Endothelial cell of umbilical vein (primary cell): Measurements from ENCODE around the gene TVP23A. TPM values are rescaled to one million over a fixed set of nuclear protein-coding genes. Genes with fewer than 3 reads are reported as not detected.

ENCODE experiments used
- BruUV-seq: library from RNA; stranded (reverse); fragments of 400-500 nt; replicated peaks from 2 replicates; lab custom pipeline; 2021; lab: Mats Ljungman, UMichigan
- CTCF ChIA-PET: fragments of 300-600, 350-600 bp; sonication (Branson Sonifier 250); formaldehyde crosslinking; loops from one replicate; lab custom pipeline; 2021; ENCODE audit warnings: antibody characterized with exemption, inconsistent platforms; lab: Charles Lee
- POLR2A ChIA-PET: fragments of 300-600, 350-600 bp; sonication (Branson Sonifier 250); formaldehyde crosslinking; loops from one replicate; lab custom pipeline; 2021; ENCODE audit warnings: antibody characterized with exemption, inconsistent platforms; lab: Charles Lee
- DNase-seq: peaks from one replicate; pipeline ENCODE4 v3.0.0-alpha.2; 2011; ENCODE audit warnings: low read depth, low spot score
- FAIRE-seq: peaks from 2 replicates; lab custom pipeline; 2011; peaks lifted over from hg19 to GRCh38; lab: Jason Lieb, UNC
- H2AFZ ChIP-seq: 2 replicates; pipeline ENCODE4 v1.6.0; 2012; ENCODE audit warnings: low read depth, low read length, control low read depth, inconsistent platforms
- H3K27ac ChIP-seq: 2 replicates; pipeline ENCODE4 v1.5.1; 2011; ENCODE audit warnings: low read depth, mild to moderate bottlenecking, control low read depth, low read length, moderate library complexity; ENCODE audit not compliant: insufficient read depth
- H3K27me3 ChIP-seq, 2 experiments: 2 replicates each; pipeline versions ENCODE4 v1.6.0 to v1.6.1; 2011; ENCODE audit warnings: low read length in 2 of 2, mixed read lengths in 1 of 2; ENCODE audit not compliant: control insufficient read depth in 2 of 2, insufficient read depth in 2 of 2
- H3K36me3 ChIP-seq, 2 experiments: 2 replicates in 1 of 2; 3 replicates in 1 of 2; pipeline ENCODE4 v1.5.1; 2011; ENCODE audit warnings: low read length in 2 of 2, mild to moderate bottlenecking in 1 of 2, moderate library complexity in 1 of 2; ENCODE audit not compliant: control insufficient read depth in 2 of 2, insufficient read depth in 2 of 2; ENCODE audit errors: extremely low read depth in 1 of 2
- H3K4me1 ChIP-seq: 3 replicates; pipeline ENCODE4 v1.5.1; 2011; ENCODE audit warnings: mild to moderate bottlenecking, low read length; ENCODE audit not compliant: control insufficient read depth, insufficient read depth; ENCODE audit errors: extremely low read depth
- H3K4me2 ChIP-seq: 2 replicates; pipeline ENCODE4 v1.6.1; 2011; ENCODE audit warnings: low read length, control low read depth, mixed read lengths; ENCODE audit not compliant: insufficient read depth
- H3K4me3 ChIP-seq, 3 experiments: fragments of 200-600 bp in 1 of 3; sonication (generic), shearing (Covaris generic) in 1 of 3; replicated peaks in 1 of 3; 2 replicates each; pipeline ENCODE4 v1.5.1; 2011 to 2016; ENCODE audit warnings: control low read depth in 3 of 3, low read length in 3 of 3, mild to moderate bottlenecking in 2 of 3, inconsistent platforms in 1 of 3, low read depth in 1 of 3, moderate library complexity in 1 of 3; ENCODE audit not compliant: insufficient read depth in 1 of 3
- H3K79me2 ChIP-seq: 2 replicates; pipeline ENCODE4 v1.6.0; 2012; ENCODE audit warnings: low read length, inconsistent platforms; ENCODE audit not compliant: control insufficient read depth, insufficient read depth
- H3K9ac ChIP-seq: replicated peaks from 2 replicates; pipeline ENCODE3; 2011; ENCODE audit warnings: low read length, control low read depth; ENCODE audit not compliant: insufficient read depth; ENCODE audit errors: extremely low read depth
- H3K9me1 ChIP-seq: replicated peaks from 3 replicates; pipeline ENCODE4 v1.6.0; 2011; ENCODE audit warnings: mild to moderate bottlenecking, low read length; ENCODE audit not compliant: control insufficient read depth, insufficient read depth; ENCODE audit errors: extremely low read depth
- H3K9me3 ChIP-seq: replicated peaks from 2 replicates; pipeline ENCODE4 v1.5.1; 2012; ENCODE audit warnings: low read length, inconsistent platforms; ENCODE audit not compliant: control insufficient read depth, insufficient read depth
- H4K20me1 ChIP-seq: replicated peaks from 2 replicates; pipeline ENCODE3; 2011; ENCODE audit warnings: mild to moderate bottlenecking, low read length; ENCODE audit not compliant: control insufficient read depth, insufficient read depth; ENCODE audit errors: extremely low read depth
- EZH2 ChIP-seq: IDR thresholded peaks from 2 replicates; pipeline ENCODE4 v1.6.1; 2012; ENCODE audit warnings: borderline replicate concordance, low read depth, mild to moderate bottlenecking, moderate library complexity, low read length, inconsistent platforms; ENCODE audit not compliant: severe bottlenecking
- FOS ChIP-seq: IDR thresholded peaks from 2 replicates; pipeline ENCODE4 v1.6.1; 2011; ENCODE audit warnings: mild to moderate bottlenecking, low read length, moderate library complexity, borderline replicate concordance; ENCODE audit not compliant: insufficient read depth
- GATA2 ChIP-seq: IDR thresholded peaks from 2 replicates; pipeline ENCODE4 v1.7.0; 2011; ENCODE audit warnings: low read depth, mild to moderate bottlenecking, moderate library complexity, mixed read lengths, low read length; ENCODE audit not compliant: insufficient read length, insufficient read depth
- JUN ChIP-seq: IDR thresholded peaks from 2 replicates; pipeline ENCODE4 v1.6.1; 2011; ENCODE audit warnings: borderline replicate concordance, low read depth; ENCODE audit not compliant: insufficient read length, insufficient read depth
- MYC ChIP-seq: IDR thresholded peaks from one replicate; pipeline ENCODE4 v1.6.1; 2011; ENCODE audit warnings: mild to moderate bottlenecking, low read depth, low read length
- POLR2A ChIP-seq: IDR thresholded peaks from 2 replicates; pipeline ENCODE4 v1.6.1; 2012; ENCODE audit warnings: low read depth, mild to moderate bottlenecking, control low read depth, low read length
- POLR2AphosphoS5 ChIP-seq: IDR thresholded peaks from 2 replicates; pipeline ENCODE4 v1.6.1; 2012; ENCODE audit warnings: low read depth, mild to moderate bottlenecking, control low read depth, low read length, moderate library complexity; ENCODE audit not compliant: insufficient read depth
- dilution Hi-C: fragments of 300-500 bp; cut with MboI; formaldehyde crosslinking; loops from one replicate; pipeline ENCODE4 v1.15.0; 2019; ENCODE audit warnings: low sequenced_read_pairs; ENCODE audit not compliant: extremely low pct_ligation_motif_present
- intact Hi-C: fragments of 100-400 bp; cut with micrococcal nuclease; formaldehyde crosslinking; loops from one replicate; pipeline ENCODE4 v1.10.0; 2022
- polyA plus RNA-seq, 4 experiments: library from polyadenylated mRNA; depleted of rRNA in 3 of 4; stranded (reverse) in 3 of 4; unstranded in 1 of 4; fragments of >200 nt; gene quantifications; 2 replicates each; pipeline versions ENCODE4 v1.2.1 to v1.2.3, GENCODE V29; 2011 to 2012; ENCODE audit warnings: missing spikeins in 1 of 4
- total RNA-seq: library from RNA; stranded (reverse); gene quantifications from 2 replicates; pipeline ENCODE4 v1.2.3, GENCODE V29; 2021
- TF ChIP-seq, protein P1 (sequence below): IDR thresholded peaks from 2 replicates; pipeline ENCODE4 v1.6.1; 2011; ENCODE audit not compliant: insufficient read depth, insufficient read length
- TF ChIP-seq, protein P2 (sequence below), 2 donors: IDR thresholded peaks; 1 replicate in 1 of 2; 2 replicates in 1 of 2; pipeline ENCODE4 v1.5.1; 2011; ENCODE audit warnings: low read length in 2 of 2, mild to moderate bottlenecking in 2 of 2, moderate library complexity in 2 of 2, control low read depth in 1 of 2, inconsistent platforms in 1 of 2, low read depth in 1 of 2; ENCODE audit not compliant: insufficient read depth in 1 of 2; ENCODE audit errors: extremely low read depth in 1 of 2

The TVP23A gene
- total and polyA plus RNA-seq, 2 donors (not counting 3 experiments of a cell fraction or from before 2014, with no cell fraction given): not detected

DNA sequence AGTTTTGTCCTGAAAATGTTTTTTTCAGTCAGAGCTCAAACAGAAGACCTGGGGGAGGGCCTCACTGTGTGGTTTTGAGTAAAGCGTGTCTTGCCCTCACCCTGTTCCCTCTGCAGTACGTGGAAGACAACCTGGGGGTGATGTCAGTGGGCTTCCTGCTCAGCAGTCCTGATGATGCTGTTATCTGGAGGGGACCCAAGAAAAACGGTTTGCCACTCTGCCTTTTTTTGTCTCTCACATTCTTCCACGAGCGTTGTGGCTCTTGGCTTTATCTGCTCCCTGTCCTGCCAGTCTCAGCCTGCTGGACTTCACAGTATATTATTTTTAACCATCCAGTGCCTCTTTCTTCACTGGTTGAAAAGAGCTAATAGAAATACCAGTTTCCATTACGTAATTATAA lies 62.0 kb downstream of the TVP23A start:
- H4K20me1 ChIP-seq: no peaks in the 10 kb centered on the region
- FAIRE-seq (no peak), DNase-seq (no peak)
- H3K9me1 ChIP-seq: no peaks in the 10 kb centered on the region
- H3K27ac ChIP-seq: no peak overlapping the region
- no peaks in the 10 kb centered on the region for H3K27me3 ChIP-seq
- TF ChIP-seq FOS (no peak), JUN (no peak), GATA2 (no peak), POLR2A (no peak), EZH2 (no peak), POLR2AphosphoS5 (no peak), MYC (no peak)
- TF ChIP-seq, protein P1, sequence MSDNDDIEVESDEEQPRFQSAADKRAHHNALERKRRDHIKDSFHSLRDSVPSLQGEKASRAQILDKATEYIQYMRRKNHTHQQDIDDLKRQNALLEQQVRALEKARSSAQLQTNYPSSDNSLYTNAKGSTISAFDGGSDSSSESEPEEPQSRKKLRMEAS: no peak
- TF ChIP-seq, protein P2, sequence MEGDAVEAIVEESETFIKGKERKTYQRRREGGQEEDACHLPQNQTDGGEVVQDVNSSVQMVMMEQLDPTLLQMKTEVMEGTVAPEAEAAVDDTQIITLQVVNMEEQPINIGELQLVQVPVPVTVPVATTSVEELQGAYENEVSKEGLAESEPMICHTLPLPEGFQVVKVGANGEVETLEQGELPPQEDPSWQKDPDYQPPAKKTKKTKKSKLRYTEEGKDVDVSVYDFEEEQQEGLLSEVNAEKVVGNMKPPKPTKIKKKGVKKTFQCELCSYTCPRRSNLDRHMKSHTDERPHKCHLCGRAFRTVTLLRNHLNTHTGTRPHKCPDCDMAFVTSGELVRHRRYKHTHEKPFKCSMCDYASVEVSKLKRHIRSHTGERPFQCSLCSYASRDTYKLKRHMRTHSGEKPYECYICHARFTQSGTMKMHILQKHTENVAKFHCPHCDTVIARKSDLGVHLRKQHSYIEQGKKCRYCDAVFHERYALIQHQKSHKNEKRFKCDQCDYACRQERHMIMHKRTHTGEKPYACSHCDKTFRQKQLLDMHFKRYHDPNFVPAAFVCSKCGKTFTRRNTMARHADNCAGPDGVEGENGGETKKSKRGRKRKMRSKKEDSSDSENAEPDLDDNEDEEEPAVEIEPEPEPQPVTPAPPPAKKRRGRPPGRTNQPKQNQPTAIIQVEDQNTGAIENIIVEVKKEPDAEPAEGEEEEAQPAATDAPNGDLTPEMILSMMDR (IDR thresholded peaks at IDR 0.05; ENCODE audit: extremely low read depth in 1 of 2, insufficient read depth in 1 of 2, low read depth in 1 of 2, low read length in 2 of 2): no peak
- POLR2A ChIA-PET: interaction anchor here (0.8 kb wide), 1 partner anchor 12 kb away, joined by 3 read pairs; no protein-coding TSS in a partner anchor
- peaks cover 3 to 22% of the 10 kb centered on the region in 2 experiments for H3K36me3 ChIP-seq
- H2AFZ ChIP-seq: no peak overlapping the region
- no peaks in the 10 kb centered on the region for H3K9me3 ChIP-seq
- no peak overlapping the region for H3K4me2 ChIP-seq
- H3K4me1 ChIP-seq: no peaks in the 10 kb centered on the region
- no TSS peak for BruUV-seq
- H3K4me3 ChIP-seq: no peak overlapping the region
- H3K79me2 ChIP-seq: no peaks in the 10 kb centered on the region
- dilution Hi-C loops: no loop called here
- intact Hi-C loops: no loop called here
- no peak overlapping the region for H3K9ac ChIP-seq
- CTCF ChIA-PET: interaction anchor here (0.9 kb wide), 1 partner anchor 162 kb away, joined by 3 read pairs; no protein-coding TSS in a partner anchor
